Small intestine (tissue), 7 donors: Measurements from ENCODE around the gene ARHGEF25. TPM values are rescaled to one million over a fixed set of nuclear protein-coding genes. Genes with fewer than 3 reads are reported as not detected.

Experiments
- DNase-seq, 2 donors: peaks; one replicate each; pipeline versions ENCODE4 v3.0.0 to v3.0.0-alpha.2; 2013
- FAIRE-seq: peaks from 2 replicates; lab custom pipeline; 2012; peaks lifted over from hg19 to GRCh38; lab: Jason Lieb, UNC
- H3K27ac ChIP-seq, 3 donors: one replicate each; pipeline ENCODE4 v1.5.1; 2013; ENCODE audit warnings: low read length in 2 of 3, mild to moderate bottlenecking in 2 of 3, control low read depth in 1 of 3, inconsistent platforms in 1 of 3, low read depth in 1 of 3, moderate library complexity in 1 of 3
- H3K27me3 ChIP-seq, 3 donors: one replicate each; pipeline ENCODE4 v1.6.1; 2013; ENCODE audit warnings: low read length in 3 of 3, inconsistent platforms in 1 of 3; ENCODE audit not compliant: control insufficient read depth in 3 of 3, insufficient read depth in 3 of 3
- H3K36me3 ChIP-seq, 3 donors: one replicate each; pipeline ENCODE4 v1.6.1; 2013; ENCODE audit warnings: low read length in 3 of 3, inconsistent platforms in 1 of 3, low read depth in 1 of 3, mild to moderate bottlenecking in 1 of 3, moderate library complexity in 1 of 3; ENCODE audit not compliant: control insufficient read depth in 3 of 3, insufficient read depth in 2 of 3
- H3K4me1 ChIP-seq, 3 donors: one replicate each; pipeline ENCODE4 v1.6.1; 2013; ENCODE audit warnings: low read length in 2 of 3, inconsistent platforms in 1 of 3, low read depth in 1 of 3, mild to moderate bottlenecking in 1 of 3, moderate library complexity in 1 of 3; ENCODE audit not compliant: control insufficient read depth in 3 of 3, insufficient read depth in 2 of 3
- H3K4me3 ChIP-seq, 3 donors: one replicate each; pipeline ENCODE4 v1.5.1; 2013; ENCODE audit warnings: low read length in 3 of 3, control low read depth in 1 of 3, inconsistent platforms in 1 of 3, low read depth in 1 of 3, mild to moderate bottlenecking in 1 of 3, moderate library complexity in 1 of 3
- H3K9me3 ChIP-seq, 2 donors: one replicate each; pipeline ENCODE4 v1.6.1; 2013; ENCODE audit warnings: low read depth in 1 of 2, low read length in 1 of 2; ENCODE audit not compliant: control insufficient read depth in 2 of 2, insufficient read depth in 1 of 2
- WGBS, 3 donors: extraction: QIAGEN DNeasy Blood & Tissue Kit; methylation state at CpG; one replicate each; pipeline ENCODE4 v1.1.7; 2013; 5-methylcytosine and 5-hydroxymethylcytosine counted together
- polyA plus RNA-seq, 4 donors: library from polyadenylated mRNA; stranded (reverse) in 3 of 4; unstranded in 1 of 4; fragments of 200-250 nt in 3 of 4; fragments of 120-200 nt in 1 of 4; gene quantifications; one replicate each; pipeline versions ENCODE4 v1.2.1 to v1.2.3, GENCODE V29; 2013
- donor health status: healthy with polysubstance abuse.
- donor health status: control.
- donor health status: control.
- donor health status: Bipolar disorder and iron deficiency.
- donor health status: healthy.

Gene ARHGEF25
- polyA plus RNA-seq, 4 donors, result 4.6 to 11.8 (median 6.0) TPM; not detected in 1

- Histone ChIP-seq H3K4me3 (no peak overlapping the region), H3K27me3 (peaks cover 0 to 27% (median 0%) of the 10 kb centered on the region in 3 donors), H3K4me1 (peaks cover 0 to 12% (median 0%) of the 10 kb centered on the region in 3 donors), H3K36me3 (no peaks in the 10 kb centered on the region), H3K9me3 (no peaks in the 10 kb centered on the region), H3K27ac (no peak overlapping the region)
- FAIRE-seq (no peak), DNase-seq (no peak)
- WGBS, 3 donors, result 84 to 95% (median 85%) methylated on average over 1 of the region's 1 CpG
Observed at GRCh38 chr12:57581802-57582201, 29.4 kb upstream of the ARHGEF25 start.

GRCh38 chr12:57582440-57582839 lies 28.8 kb upstream of the ARHGEF25 start:
- peaks cover 0 to 31% (median 0%) of the 10 kb centered on the region in 3 donors for H3K27me3 ChIP-seq
- no peaks in the 10 kb centered on the region for H3K9me3 ChIP-seq
- H3K4me3 ChIP-seq, result no peak overlapping the region
- WGBS, 3 donors, result 98 to 100% (median 100%) methylated on average over 1 of the region's 1 CpG
- no peaks in the 10 kb centered on the region for H3K36me3 ChIP-seq
- no peak for DNase-seq
- no peak overlapping the region for H3K27ac ChIP-seq
- FAIRE-seq, result no peak
- peaks cover 0 to 12% (median 0%) of the 10 kb centered on the region in 3 donors for H3K4me1 ChIP-seq

GRCh38 chr12:57583008-57583831 lies 28.0 kb upstream of the ARHGEF25 start:
- Histone ChIP-seq H3K4me1 (peaks cover 0 to 12% (median 0%) of the 10 kb centered on the region in 3 donors), H3K27me3 (peaks cover 0 to 39% (median 0%) of the 10 kb centered on the region in 3 donors), H3K9me3 (no peaks in the 10 kb centered on the region), H3K4me3 (no peak overlapping the region), H3K36me3 (no peaks in the 10 kb centered on the region), H3K27ac (no peak overlapping the region)
- WGBS, 3 donors, result 40 to 44% (median 41%) methylated on average over 13 of the region's 13 CpGs
- FAIRE-seq, result no peak
- DNase-seq, result peak; percentile 63 to 82

GRCh38 chr12:57584050-57584449 lies 27.2 kb upstream of the ARHGEF25 start:
- Histone ChIP-seq H3K4me3 (no peak overlapping the region), H3K36me3 (no peaks in the 10 kb centered on the region), H3K27ac (no peak overlapping the region), H3K27me3 (peaks cover 0 to 42% (median 0%) of the 10 kb centered on the region in 3 donors), H3K4me1 (peaks cover 0 to 12% (median 0%) of the 10 kb centered on the region in 3 donors), H3K9me3 (no peaks in the 10 kb centered on the region)
- no peak for FAIRE-seq
- no peak for DNase-seq
- 88 to 100% (median 96%) methylated on average over 2 of the region's 2 CpGs for WGBS, 3 donors

- H3K27ac ChIP-seq, result no peak overlapping the region
- FAIRE-seq (no peak), DNase-seq (no peak)
- no peaks in the 10 kb centered on the region for H3K36me3 ChIP-seq
- no peak overlapping the region for H3K4me3 ChIP-seq
- H3K9me3 ChIP-seq, result no peaks in the 10 kb centered on the region
- H3K27me3 ChIP-seq, result peaks cover 0 to 42% (median 0%) of the 10 kb centered on the region in 3 donors
- peaks cover 0 to 7% (median 0%) of the 10 kb centered on the region in 3 donors for H3K4me1 ChIP-seq
Observed at GRCh38 chr12:57584690-57585089, 26.5 kb upstream of the ARHGEF25 start.

GRCh38 chr12:57585156-57585555 lies 26.1 kb upstream of the ARHGEF25 start:
- no peak for DNase-seq

GRCh38 chr12:57586128-57586527 lies 25.1 kb upstream of the ARHGEF25 start:
- H3K4me1 ChIP-seq, result peaks cover 0 to 4% (median 0%) of the 10 kb centered on the region in 3 donors
- no peak overlapping the region for H3K4me3 ChIP-seq
- no peaks in the 10 kb centered on the region for H3K9me3 ChIP-seq
- peaks cover 0 to 42% (median 0%) of the 10 kb centered on the region in 3 donors for H3K27me3 ChIP-seq
- 85 to 92% (median 85%) methylated on average over 3 of the region's 3 CpGs for WGBS, 3 donors
- H3K36me3 ChIP-seq, result no peaks in the 10 kb centered on the region
- DNase-seq (no peak), FAIRE-seq (no peak)
- H3K27ac ChIP-seq, result no peak overlapping the region

More at GRCh38 chr12:57585156-57585555, 26.1 kb upstream of the ARHGEF25 start:
- FAIRE-seq, result no peak
- WGBS, 3 donors, result 73 to 79% (median 76%) methylated on average over 2 of the region's 2 CpGs
- H3K4me3 ChIP-seq, result no peak overlapping the region
- peaks cover 0 to 4% (median 0%) of the 10 kb centered on the region in 3 donors for H3K4me1 ChIP-seq
- H3K36me3 ChIP-seq, result no peaks in the 10 kb centered on the region
- peaks cover 0 to 42% (median 0%) of the 10 kb centered on the region in 3 donors for H3K27me3 ChIP-seq
- H3K9me3 ChIP-seq, result no peaks in the 10 kb centered on the region
- no peak overlapping the region for H3K27ac ChIP-seq

- H3K4me3 ChIP-seq, result no peak overlapping the region
- no peaks in the 10 kb centered on the region for H3K36me3 ChIP-seq
- 77 to 80% (median 77%) methylated on average over 3 of the region's 3 CpGs for whole genome bisulfite sequencing, 3 donors
- peaks cover 1 to 4% (median 1%) of the 10 kb centered on the region in 3 donors for H3K4me1 ChIP-seq
- peaks cover 0 to 42% (median 0%) of the 10 kb centered on the region in 3 donors for H3K27me3 ChIP-seq
- no peak for FAIRE-seq
- H3K27ac ChIP-seq, result no peak overlapping the region
- no peaks in the 10 kb centered on the region for H3K9me3 ChIP-seq
- no peak for DNase-seq
Observed at GRCh38 chr12:57586832-57587429, 24.3 kb upstream of the ARHGEF25 start.
